ENCODE measurements around the gene DST.

GRCh38 chr6:56514395-56514794 is 128.3 kb downstream of the DST start:
- TF ChIP-seq CTCF (IDR thresholded peaks at IDR 0.05; ENCODE audit: low read length) = no peak
- TF ChIP-seq EZH2phosphoT487 (IDR thresholded peaks at IDR 0.05; ENCODE audit: low read length) = no peak
- no peak for TF ChIP-seq EZH2 (optimal IDR thresholded peaks at IDR 0.05; ENCODE audit: low read depth, low read length)
